ENCODE data around the gene DEPDC5. TPM values are rescaled to one million over a fixed set of nuclear protein-coding genes. Genes with fewer than 3 reads are reported as not detected.

DEPDC5 gene
- total RNA-seq, 1 donor from 2014 or later, result 24.6 TPM

- DNase-seq, result no peak
These were observed 142.7 kb downstream of the DEPDC5 start for GRCh38 chr22:31896472-31896871.

GRCh38 chr22:31897842-31898805, 144.3 kb downstream of the DEPDC5 start:
- no peak for DNase-seq

- DNase-seq, result no peak
These were observed 145.1 kb downstream of the DEPDC5 start for GRCh38 chr22:31898926-31899325.

GRCh38 chr22:31899669-31900068, 145.8 kb downstream of the DEPDC5 start:
- DNase-seq, result no peak

- DNase-seq, result no peak
These were observed 147.7 kb downstream of the DEPDC5 start for GRCh38 chr22:31901388-31902137.

GRCh38 chr22:31904651-31905050, 150.8 kb downstream of the DEPDC5 start:
- no peak for DNase-seq

- no peak for DNase-seq
These were observed 151.5 kb downstream of the DEPDC5 start for GRCh38 chr22:31905356-31905755.

GRCh38 chr22:31906086-31906485, 152.3 kb downstream of the DEPDC5 start:
- no peak for DNase-seq

- no peak for DNase-seq
These were observed 152.8 kb downstream of the DEPDC5 start for GRCh38 chr22:31906569-31906968.

- DNase-seq, result no peak
These were observed 156.2 kb downstream of the DEPDC5 start for GRCh38 chr22:31909977-31910376.

GRCh38 chr22:31911565-31912406, 158.0 kb downstream of the DEPDC5 start:
- no peak for DNase-seq

GRCh38 chr22:31912407-31912743, 158.6 kb downstream of the DEPDC5 start:
- no peak for DNase-seq

GRCh38 chr22:31915586-31915985, 161.8 kb downstream of the DEPDC5 start:
- DNase-seq, result no peak

- DNase-seq, result peak; percentile 35
These were observed 163.6 kb downstream of the DEPDC5 start for GRCh38 chr22:31917227-31917921.

- DNase-seq, result no peak
These were observed 165.9 kb downstream of the DEPDC5 start for GRCh38 chr22:31919730-31920129.

- DNase-seq, result no peak
These were observed 166.5 kb downstream of the DEPDC5 start for GRCh38 chr22:31920306-31920705.

GRCh38 chr22:31921106-31921505, 167.3 kb downstream of the DEPDC5 start:
- DNase-seq, result no peak

- DNase-seq, result no peak
These were observed 168.7 kb downstream of the DEPDC5 start for GRCh38 chr22:31922534-31922933.

GRCh38 chr22:31923136-31923535, 169.3 kb downstream of the DEPDC5 start:
- DNase-seq, result no peak

GRCh38 chr22:31923747-31924146, 169.9 kb downstream of the DEPDC5 start:
- no peak for DNase-seq

GRCh38 chr22:31925056-31925455, 171.2 kb downstream of the DEPDC5 start:
- DNase-seq, result no peak

GRCh38 chr22:31926024-31926423, 172.2 kb downstream of the DEPDC5 start:
- no peak for DNase-seq
